Measurements from ENCODE around the gene SMARCD2.

The SMARCD2 gene

GRCh38 chr17:63830904-63831491 is 11.5 kb downstream of the SMARCD2 start:
- H3K4me3 ChIP-seq (ENCODE audit: low read depth, low read length) = no peak overlapping the region
- no peak overlapping the region for H3K27ac ChIP-seq (ENCODE audit: low read depth, low read length)
- no peak overlapping the region for H3K9ac ChIP-seq (ENCODE audit: low read depth, low read length)
- H3K9me3 ChIP-seq (ENCODE audit: control insufficient read depth, insufficient read depth, low read length) = no peaks in the 10 kb centered on the region
- H3K4me1 ChIP-seq (ENCODE audit: control insufficient read depth, insufficient read depth, low read length) = peaks cover 8% of the 10 kb centered on the region
- H3K36me3 ChIP-seq (ENCODE audit: control insufficient read depth, insufficient read depth, low read length) = peaks cover 78% of the 10 kb centered on the region
- H3K27me3 ChIP-seq (ENCODE audit: control insufficient read depth, insufficient read depth, low read length) = no peaks in the 10 kb centered on the region

DNA sequence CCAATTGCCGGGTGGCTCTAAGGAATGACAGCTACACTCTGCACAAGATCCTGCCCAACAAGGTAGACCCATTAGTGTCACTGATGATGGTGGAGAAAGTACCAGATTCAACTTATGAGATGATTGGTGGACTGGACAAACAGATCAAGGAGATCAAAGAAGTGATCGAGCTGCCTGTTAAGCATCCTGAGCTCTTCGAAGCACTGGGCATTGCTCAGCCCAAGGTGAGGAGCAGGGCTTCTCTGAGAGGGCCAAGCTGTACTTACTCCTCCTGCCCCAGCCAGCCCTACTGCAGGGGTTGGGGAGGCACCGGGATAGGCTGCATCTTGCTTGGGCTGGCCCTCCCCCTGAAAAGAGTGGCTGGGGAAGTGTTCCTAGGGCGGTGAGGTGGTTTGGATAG is 12.2 kb downstream of the SMARCD2 start:
- H3K4me3 ChIP-seq (ENCODE audit: low read depth, low read length) = no peak overlapping the region
- no peak overlapping the region for H3K27ac ChIP-seq (ENCODE audit: low read depth, low read length)
- no peak overlapping the region for H3K9ac ChIP-seq (ENCODE audit: low read depth, low read length)
- no peaks in the 10 kb centered on the region for H3K27me3 ChIP-seq (ENCODE audit: control insufficient read depth, insufficient read depth, low read length)
- H3K36me3 ChIP-seq (ENCODE audit: control insufficient read depth, insufficient read depth, low read length) = peaks cover 80% of the 10 kb centered on the region
- peaks cover 12% of the 10 kb centered on the region for H3K4me1 ChIP-seq (ENCODE audit: control insufficient read depth, insufficient read depth, low read length)
- H3K9me3 ChIP-seq (ENCODE audit: control insufficient read depth, insufficient read depth, low read length) = no peaks in the 10 kb centered on the region

GRCh38 chr17:63828936-63829335 is 13.5 kb downstream of the SMARCD2 start:
- Histone ChIP-seq H3K36me3 (ENCODE audit: control insufficient read depth, insufficient read depth, low read length) (peaks cover 80% of the 10 kb centered on the region), H3K27ac (ENCODE audit: low read depth, low read length) (no peak overlapping the region), H3K4me1 (ENCODE audit: control insufficient read depth, insufficient read depth, low read length) (peaks cover 12% of the 10 kb centered on the region), H3K27me3 (ENCODE audit: control insufficient read depth, insufficient read depth, low read length) (no peaks in the 10 kb centered on the region), H3K9ac (ENCODE audit: low read depth, low read length) (no peak overlapping the region), H3K4me3 (ENCODE audit: low read depth, low read length) (peak overlapping the region; percentile 98), H3K9me3 (ENCODE audit: control insufficient read depth, insufficient read depth, low read length) (no peaks in the 10 kb centered on the region)

GRCh38 chr17:63827801-63828221 is 14.7 kb downstream of the SMARCD2 start:
- peak overlapping the region; percentile 95 for H3K27ac ChIP-seq (ENCODE audit: low read depth, low read length)
- H3K27me3 ChIP-seq (ENCODE audit: control insufficient read depth, insufficient read depth, low read length) = no peaks in the 10 kb centered on the region
- peak overlapping the region; percentile 97 for H3K9ac ChIP-seq (ENCODE audit: low read depth, low read length)
- H3K9me3 ChIP-seq (ENCODE audit: control insufficient read depth, insufficient read depth, low read length) = no peaks in the 10 kb centered on the region
- H3K4me1 ChIP-seq (ENCODE audit: control insufficient read depth, insufficient read depth, low read length) = peaks cover 12% of the 10 kb centered on the region
- peak overlapping the region; percentile 98 for H3K4me3 ChIP-seq (ENCODE audit: low read depth, low read length)
- peaks cover 78% of the 10 kb centered on the region for H3K36me3 ChIP-seq (ENCODE audit: control insufficient read depth, insufficient read depth, low read length)

DNA sequence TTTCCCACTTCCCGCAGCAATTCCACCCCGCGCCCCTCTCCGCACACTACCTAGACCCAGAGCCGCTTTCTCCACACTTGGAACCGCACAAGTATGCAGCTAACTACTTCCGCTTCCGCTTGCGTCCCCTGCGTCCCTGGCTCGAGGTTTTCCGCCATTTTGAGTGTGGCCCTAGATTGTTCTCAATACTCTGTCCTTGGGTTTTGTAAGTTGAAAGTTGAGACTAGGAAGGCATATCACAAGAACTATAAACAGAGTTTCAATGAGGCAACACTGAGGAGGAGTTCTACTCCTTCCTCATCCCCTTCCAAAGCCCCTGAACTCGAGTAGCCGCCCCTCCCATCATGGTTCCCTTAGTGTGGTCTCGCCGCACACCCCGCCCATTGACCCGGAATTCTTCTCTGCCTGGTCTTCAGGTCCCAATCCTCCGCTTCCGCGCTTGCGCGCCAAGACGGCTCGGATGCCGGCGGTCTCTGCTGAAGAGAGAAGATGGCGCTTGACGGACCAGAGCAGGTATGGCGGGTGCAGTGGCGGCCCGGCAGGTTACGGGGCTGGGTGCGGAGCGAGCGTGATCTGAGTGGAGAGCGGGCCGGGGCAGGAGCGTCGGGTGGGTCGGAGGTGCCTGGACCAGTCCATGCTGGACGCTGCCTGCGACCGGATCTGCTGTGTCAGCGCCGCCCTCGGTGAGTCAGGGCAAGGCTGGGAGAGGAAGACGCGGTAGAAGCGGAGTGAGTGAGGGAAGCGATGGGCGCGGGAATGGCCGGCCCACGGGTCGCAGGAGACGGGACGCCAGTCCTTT is 15.3 kb downstream of the SMARCD2 start, which contains the start of the genes FTSJ3 and PSMC5:
TSS of gene FTSJ3 (minus strand) at position 662 of the 799 bp plus-strand sequence. CDS start 761 bp downstream, outside the sequence.
TSS of gene PSMC5 (plus strand) at position 430 of the 799 bp plus-strand sequence. CDS start at position 490, 60 bp downstream.
- Histone ChIP-seq H3K4me3 (ENCODE audit: low read depth, low read length) (peak within 1 kb of the TSS; percentile 98), H3K27me3 (ENCODE audit: control insufficient read depth, insufficient read depth, low read length) (no peaks in the 10 kb centered on the region), H3K9ac (ENCODE audit: low read depth, low read length) (peak within 1 kb of the TSS; percentile 97), H3K9me3 (ENCODE audit: control insufficient read depth, insufficient read depth, low read length) (no peaks in the 10 kb centered on the region), H3K27ac (ENCODE audit: low read depth, low read length) (peak within 1 kb of the TSS; percentile 95), H3K4me1 (ENCODE audit: control insufficient read depth, insufficient read depth, low read length) (peaks cover 12% of the 10 kb centered on the region), H3K36me3 (ENCODE audit: control insufficient read depth, insufficient read depth, low read length) (peaks cover 78% of the 10 kb centered on the region)

DNA sequence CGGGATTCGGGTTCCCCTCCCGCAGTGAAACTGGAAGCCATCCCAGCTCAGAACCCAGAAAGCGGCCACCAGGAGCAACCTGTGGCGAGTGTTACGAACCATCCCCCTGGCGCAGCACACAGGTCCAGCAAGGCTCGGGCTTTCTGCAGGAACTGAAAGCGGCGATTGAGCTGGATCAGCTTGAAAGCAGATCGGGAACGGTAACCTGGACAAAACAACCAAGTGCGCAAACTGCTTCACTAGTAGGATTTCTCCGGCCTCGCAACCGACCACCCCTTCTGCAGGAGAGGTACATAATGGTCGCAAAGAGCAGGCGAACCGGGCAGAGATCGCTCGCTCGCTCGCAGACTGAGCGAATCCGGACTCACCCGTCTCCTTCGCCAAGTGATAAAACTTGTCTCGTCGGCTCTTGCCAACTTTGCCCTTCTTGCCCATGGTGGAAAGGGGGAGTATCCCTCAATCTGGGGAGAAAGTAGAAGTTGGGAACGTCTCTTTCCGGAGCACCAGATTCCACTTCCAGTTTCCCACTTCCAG is 15.9 kb downstream of the SMARCD2 start:
- Histone ChIP-seq H3K36me3 (ENCODE audit: control insufficient read depth, insufficient read depth, low read length) (peaks cover 78% of the 10 kb centered on the region), H3K4me3 (ENCODE audit: low read depth, low read length) (peak overlapping the region; percentile 98), H3K27ac (ENCODE audit: low read depth, low read length) (peak overlapping the region; percentile 95), H3K27me3 (ENCODE audit: control insufficient read depth, insufficient read depth, low read length) (no peaks in the 10 kb centered on the region), H3K9ac (ENCODE audit: low read depth, low read length) (peak overlapping the region; percentile 97), H3K9me3 (ENCODE audit: control insufficient read depth, insufficient read depth, low read length) (no peaks in the 10 kb centered on the region), H3K4me1 (ENCODE audit: control insufficient read depth, insufficient read depth, low read length) (peaks cover 12% of the 10 kb centered on the region)

DNA sequence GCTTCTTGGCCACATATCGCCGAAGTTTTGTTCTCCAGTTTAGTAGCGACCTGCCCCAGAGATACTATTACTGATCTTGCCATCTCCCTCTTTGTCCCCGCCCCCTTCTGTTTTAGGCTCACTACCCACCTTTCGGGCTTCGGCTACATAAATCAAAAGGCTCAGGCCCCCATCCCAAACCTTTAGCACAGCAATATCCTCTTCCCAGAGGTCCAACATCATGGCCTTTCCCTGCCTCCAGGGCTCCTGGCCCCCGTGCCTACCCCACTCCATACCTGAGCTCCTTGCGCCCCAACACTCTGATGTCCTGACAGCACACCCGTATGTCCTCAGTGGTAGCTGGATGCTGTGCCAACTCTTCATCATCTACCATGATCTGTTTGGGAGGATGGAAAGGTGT is 18.1 kb downstream of the SMARCD2 start:
- Histone ChIP-seq H3K4me3 (ENCODE audit: low read depth, low read length) (no peak overlapping the region), H3K27ac (ENCODE audit: low read depth, low read length) (no peak overlapping the region), H3K9ac (ENCODE audit: low read depth, low read length) (no peak overlapping the region), H3K9me3 (ENCODE audit: control insufficient read depth, insufficient read depth, low read length) (no peaks in the 10 kb centered on the region), H3K36me3 (ENCODE audit: control insufficient read depth, insufficient read depth, low read length) (peaks cover 78% of the 10 kb centered on the region), H3K4me1 (ENCODE audit: control insufficient read depth, insufficient read depth, low read length) (peaks cover 12% of the 10 kb centered on the region), H3K27me3 (ENCODE audit: control insufficient read depth, insufficient read depth, low read length) (no peaks in the 10 kb centered on the region)

DNA sequence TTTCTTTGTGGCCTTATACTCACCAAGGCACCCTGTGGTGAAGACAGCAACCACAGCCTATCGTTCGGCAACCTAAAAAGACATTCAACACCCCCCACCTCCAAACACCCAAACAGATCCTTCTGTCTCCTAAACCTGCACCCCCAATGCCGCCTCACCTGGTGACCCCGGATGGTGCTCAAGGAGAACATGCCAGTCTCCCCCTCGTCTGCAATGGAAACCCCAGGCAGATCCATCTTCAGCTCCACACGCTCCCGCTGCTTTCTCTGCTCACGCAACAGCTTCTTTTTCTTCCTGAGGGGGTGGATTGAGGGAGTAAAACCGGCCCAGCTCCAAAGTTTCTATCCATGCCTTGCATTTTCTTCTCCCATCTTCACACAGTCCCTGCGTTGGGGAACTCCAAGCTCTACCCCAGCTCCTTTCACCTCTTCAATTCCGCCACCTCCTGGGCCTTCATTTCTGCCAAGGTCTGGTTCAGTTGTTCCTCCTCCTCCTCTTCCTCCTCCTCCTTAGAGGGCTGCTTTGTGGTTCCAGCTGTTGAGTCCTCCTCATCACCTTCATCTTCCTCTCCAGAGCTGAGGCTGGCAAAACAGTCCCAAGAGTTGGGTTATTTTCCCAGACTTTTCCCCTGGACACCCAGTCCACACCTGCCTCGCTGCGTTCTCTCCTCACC is 18.7 kb downstream of the SMARCD2 start:
- Histone ChIP-seq H3K4me1 (ENCODE audit: control insufficient read depth, insufficient read depth, low read length) (peaks cover 12% of the 10 kb centered on the region), H3K36me3 (ENCODE audit: control insufficient read depth, insufficient read depth, low read length) (peaks cover 78% of the 10 kb centered on the region), H3K27ac (ENCODE audit: low read depth, low read length) (no peak overlapping the region), H3K27me3 (ENCODE audit: control insufficient read depth, insufficient read depth, low read length) (no peaks in the 10 kb centered on the region), H3K4me3 (ENCODE audit: low read depth, low read length) (no peak overlapping the region), H3K9ac (ENCODE audit: low read depth, low read length) (no peak overlapping the region), H3K9me3 (ENCODE audit: control insufficient read depth, insufficient read depth, low read length) (no peaks in the 10 kb centered on the region)

- no peaks in the 10 kb centered on the region for H3K27me3 ChIP-seq (ENCODE audit: control insufficient read depth, insufficient read depth, low read length)
- no peak overlapping the region for H3K9ac ChIP-seq (ENCODE audit: low read depth, low read length)
- no peaks in the 10 kb centered on the region for H3K9me3 ChIP-seq (ENCODE audit: control insufficient read depth, insufficient read depth, low read length)
- H3K4me1 ChIP-seq (ENCODE audit: control insufficient read depth, insufficient read depth, low read length) = peaks cover 6% of the 10 kb centered on the region; the same call in 1 of the 2 replicates
- no peak overlapping the region for H3K4me3 ChIP-seq (ENCODE audit: low read depth, low read length)
- no peak overlapping the region for H3K27ac ChIP-seq (ENCODE audit: low read depth, low read length)
- H3K36me3 ChIP-seq (ENCODE audit: control insufficient read depth, insufficient read depth, low read length) = peaks cover 83% of the 10 kb centered on the region
Observed at GRCh38 chr17:63822537-63822936, 19.9 kb downstream of the SMARCD2 start.

GRCh38 chr17:63821804-63822203 is 20.7 kb downstream of the SMARCD2 start:
- H3K27me3 ChIP-seq (ENCODE audit: control insufficient read depth, insufficient read depth, low read length) = no peaks in the 10 kb centered on the region
- H3K36me3 ChIP-seq (ENCODE audit: control insufficient read depth, insufficient read depth, low read length) = peaks cover 90% of the 10 kb centered on the region
- no peak overlapping the region for H3K27ac ChIP-seq (ENCODE audit: low read depth, low read length)
- no peak overlapping the region for H3K4me3 ChIP-seq (ENCODE audit: low read depth, low read length)
- no peaks in the 10 kb centered on the region for H3K9me3 ChIP-seq (ENCODE audit: control insufficient read depth, insufficient read depth, low read length)
- H3K4me1 ChIP-seq (ENCODE audit: control insufficient read depth, insufficient read depth, low read length) = peaks cover 6% of the 10 kb centered on the region; the same call in 1 of the 2 replicates
- H3K9ac ChIP-seq (ENCODE audit: low read depth, low read length) = no peak overlapping the region
